GM21367 (cell line): ENCODE data around the gene IFIT2.
"Not testable (repeated sequence)": the region's sequence is repeated elsewhere in the genome, so short reads cannot be mapped to it uniquely, and the experiment has no call there.

Experiments used
- ATAC-seq: cut with Tn5 transposase; IDR thresholded peaks from one replicate; pipeline ENCODE4 v1.9.1; 2021; ENCODE audit not compliant: unreplicated experiment

Gene IFIT2, protein sequence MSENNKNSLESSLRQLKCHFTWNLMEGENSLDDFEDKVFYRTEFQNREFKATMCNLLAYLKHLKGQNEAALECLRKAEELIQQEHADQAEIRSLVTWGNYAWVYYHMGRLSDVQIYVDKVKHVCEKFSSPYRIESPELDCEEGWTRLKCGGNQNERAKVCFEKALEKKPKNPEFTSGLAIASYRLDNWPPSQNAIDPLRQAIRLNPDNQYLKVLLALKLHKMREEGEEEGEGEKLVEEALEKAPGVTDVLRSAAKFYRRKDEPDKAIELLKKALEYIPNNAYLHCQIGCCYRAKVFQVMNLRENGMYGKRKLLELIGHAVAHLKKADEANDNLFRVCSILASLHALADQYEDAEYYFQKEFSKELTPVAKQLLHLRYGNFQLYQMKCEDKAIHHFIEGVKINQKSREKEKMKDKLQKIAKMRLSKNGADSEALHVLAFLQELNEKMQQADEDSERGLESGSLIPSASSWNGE

DNA sequence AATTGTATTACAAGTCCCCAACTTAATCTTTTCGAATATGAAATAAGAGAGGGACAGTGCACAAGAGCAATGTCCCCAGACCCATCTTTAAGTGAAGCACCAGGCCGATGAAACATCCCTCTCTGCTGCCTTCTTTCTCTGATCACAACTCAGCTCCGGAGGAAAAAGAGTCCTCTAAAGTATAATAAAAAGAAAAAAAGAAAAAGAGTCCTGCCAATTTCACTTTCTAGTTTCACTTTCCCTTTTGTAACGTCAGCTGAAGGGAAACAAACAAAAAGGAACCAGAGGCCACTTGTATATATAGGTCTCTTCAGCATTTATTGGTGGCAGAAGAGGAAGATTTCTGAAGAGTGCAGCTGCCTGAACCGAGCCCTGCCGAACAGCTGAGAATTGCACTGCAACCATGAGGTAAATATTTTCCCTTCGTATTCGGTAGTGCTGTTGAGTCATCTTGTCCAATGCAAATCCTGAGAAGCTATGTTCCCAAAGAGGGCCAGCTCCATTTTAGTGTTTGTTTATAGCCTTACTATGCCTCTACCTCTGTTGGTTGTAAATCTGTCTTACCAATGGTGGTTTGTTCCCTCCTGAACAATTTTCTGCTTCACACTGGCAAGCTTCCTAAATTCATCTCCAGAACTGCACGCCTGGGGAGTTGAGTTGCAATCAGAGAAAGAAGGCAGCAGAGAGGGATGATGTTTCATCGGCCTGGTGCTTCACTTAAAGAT, at the start of gene IFIT2:
IFIT2 (plus strand) TSS at position 326 of the 725 bp plus-strand sequence; CDS start at position 404, 78 bp downstream.
- ATAC-seq: peak; percentile 68

DNA sequence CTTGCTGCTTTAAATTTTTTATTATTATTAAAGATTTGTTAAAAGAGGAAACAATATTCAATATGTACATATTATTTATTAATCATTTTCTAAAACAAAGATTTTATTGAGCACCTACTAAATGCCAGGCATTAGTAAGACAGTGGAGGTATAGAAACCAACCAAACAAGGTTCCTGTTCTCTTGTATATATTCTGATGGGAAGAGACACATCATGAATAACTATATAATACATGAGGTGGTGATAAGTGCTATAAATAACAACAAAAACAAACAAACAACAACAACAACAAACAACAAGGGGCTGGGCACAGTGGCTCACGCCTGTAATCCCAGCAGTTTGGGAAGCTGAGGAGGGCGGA, 49.6 kb upstream of the IFIT2 start:
- ATAC-seq: no peak

DNA sequence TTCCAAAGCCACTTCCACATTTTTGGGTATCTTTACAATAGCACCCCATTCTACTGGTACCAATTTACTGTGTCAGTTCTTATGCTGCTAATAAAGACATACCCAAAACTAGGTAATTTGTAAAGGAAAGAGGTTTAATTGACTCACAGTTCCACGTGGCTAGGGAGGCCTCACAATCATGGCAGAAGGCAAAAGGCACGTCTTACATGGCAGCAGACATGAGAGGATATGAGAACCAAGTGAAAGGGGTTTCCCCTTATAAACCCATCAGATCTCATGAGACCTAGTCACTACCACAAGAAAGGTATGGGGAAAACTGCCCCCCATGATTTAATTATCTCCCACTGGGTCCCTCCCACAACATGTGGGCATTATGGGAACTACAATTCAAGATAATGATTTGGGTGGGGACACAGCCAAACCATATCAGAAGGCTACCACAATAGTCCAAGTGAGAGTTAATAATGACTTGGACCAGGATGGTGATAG, 46.7 kb upstream of the IFIT2 start:
- ATAC-seq: not testable (repeated sequence)

DNA sequence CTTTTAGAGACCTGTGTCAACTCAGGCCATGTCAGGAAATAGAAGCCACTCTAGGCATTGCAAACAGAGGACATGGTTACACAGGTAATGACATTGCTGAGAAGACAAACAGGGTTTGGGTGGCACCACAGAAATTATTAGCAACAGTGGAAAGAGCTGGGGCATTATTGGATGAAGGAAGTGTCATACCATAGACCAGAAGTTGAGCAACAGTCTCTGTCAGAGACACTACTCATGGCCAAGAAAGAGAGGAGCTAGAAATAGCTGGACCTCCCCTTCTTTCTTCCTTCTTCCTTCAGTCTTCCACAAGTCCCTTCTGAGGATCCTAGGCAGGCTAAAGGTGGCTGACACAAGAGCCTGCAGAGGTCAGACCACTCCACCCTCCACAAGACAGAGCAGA, 46.1 kb upstream of the IFIT2 start:
- no peak for ATAC-seq

DNA sequence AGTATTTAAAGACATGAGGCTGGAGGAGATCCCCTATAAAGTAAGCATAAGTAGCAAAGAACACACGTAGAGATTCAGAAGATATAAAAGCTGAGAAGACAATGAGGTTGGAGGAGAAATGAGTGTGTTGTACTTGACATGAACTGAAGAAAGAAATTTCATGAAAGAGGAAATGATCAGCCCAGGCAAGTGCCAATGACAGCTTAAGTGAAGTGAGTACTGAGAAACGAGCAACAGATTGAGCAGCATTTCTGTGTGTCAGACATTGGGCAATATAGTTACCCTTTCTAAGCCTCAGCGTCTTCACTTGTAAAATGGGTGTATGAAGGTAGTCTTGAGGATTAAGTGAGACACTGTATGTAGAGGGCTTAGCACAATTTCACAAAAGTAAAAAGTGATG, 45.5 kb upstream of the IFIT2 start:
- no peak for ATAC-seq

DNA sequence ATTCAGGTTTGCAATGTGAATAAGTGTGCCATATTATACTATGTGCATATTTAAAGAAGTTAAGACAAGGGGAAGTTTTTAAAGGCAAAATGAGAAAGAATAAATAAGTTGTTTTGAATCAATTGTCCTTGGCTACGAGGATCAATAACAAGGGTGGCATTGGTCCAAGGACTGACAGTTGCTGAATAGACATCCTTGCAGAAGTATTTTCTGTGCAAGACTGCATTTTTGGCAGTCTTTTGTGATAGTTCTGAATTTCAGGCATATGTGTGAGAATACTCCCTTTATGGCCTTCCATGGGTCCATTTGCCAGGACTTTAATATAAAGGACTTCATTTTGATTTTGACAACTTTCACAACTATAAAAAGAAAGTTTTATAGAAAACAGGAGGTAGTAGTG, 44.9 kb upstream of the IFIT2 start:
- no peak for ATAC-seq

DNA sequence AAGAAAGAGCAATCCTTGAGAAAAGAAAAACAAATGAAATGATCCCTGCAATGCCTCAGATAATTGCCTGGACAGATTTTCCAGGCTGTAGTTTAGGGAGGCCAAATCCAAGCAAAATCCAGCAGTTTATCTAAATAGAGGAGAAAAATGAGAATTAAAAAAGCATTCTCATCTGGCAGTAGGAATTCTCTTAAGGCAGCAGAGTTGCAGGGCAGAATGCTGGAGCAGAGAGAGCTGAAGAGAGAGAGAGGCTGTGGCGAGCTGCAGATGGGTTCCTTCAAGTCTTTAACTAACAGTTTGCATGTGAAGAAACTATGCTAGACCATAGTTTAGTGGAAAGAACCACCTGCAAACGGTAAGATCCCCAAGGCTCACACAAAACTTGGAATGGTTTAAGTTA, 44.3 kb upstream of the IFIT2 start:
- ATAC-seq: no peak

DNA sequence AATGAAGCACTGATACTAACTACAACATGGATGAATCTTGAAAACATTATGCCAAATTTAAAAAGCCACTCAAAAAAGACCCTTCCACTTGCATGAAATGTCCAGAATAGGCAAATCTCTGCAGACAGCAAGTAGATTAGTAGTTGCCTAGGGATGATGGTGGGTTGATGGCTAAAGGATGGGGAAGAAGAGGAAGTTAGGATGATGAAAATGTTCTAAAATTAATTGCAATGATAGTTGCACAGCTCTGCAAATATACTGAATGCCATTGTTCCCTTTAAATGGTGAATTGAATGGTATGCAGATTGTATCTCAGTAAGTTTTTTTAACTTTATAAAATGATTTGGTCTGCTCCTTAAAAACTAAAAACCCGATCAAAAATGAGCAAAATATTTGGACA, 43.0 kb upstream of the IFIT2 start:
- no peak for ATAC-seq

DNA sequence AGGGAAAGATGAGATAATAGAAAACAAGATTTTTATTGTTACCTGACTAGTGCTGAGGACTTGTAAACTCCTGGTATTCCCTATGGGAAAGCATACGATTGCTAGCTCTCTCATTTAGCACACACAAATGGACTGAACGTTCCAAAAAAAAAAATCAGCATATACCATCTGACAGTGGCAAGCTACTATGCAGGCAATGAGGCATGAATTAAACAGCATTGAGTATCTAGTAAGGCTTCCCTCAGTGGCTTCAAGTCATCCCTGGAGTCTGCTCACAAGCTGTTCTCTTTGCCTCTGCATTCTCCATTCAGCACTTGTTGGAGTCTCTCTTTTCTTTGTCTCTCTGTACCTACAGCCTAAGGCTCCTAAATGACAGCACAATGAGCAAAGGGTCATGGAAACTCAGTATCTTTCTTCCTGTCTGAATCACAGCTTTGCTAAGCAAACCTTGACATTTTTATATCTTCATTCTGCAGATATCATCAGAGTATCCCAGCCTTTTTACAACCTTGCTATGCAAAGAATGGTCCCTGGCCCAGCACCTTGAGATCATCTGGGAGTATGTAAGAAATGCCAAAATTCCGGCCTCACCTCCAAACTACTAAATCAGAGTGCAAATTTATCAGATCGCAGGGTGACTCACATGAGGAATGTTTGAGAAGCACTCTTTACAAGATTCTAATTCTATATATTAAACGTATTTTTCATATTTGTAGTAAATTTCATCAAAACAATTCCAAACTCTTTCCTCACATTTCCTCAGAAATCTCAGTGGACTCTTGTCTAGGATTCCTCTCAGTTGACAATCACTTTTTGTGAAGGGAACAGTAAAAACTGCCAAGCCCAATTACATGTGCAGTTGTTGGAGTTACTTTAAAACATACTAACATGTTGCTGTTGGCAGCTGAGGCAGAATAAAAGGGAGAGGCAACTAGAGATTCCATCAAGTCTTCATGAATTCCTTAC, 39.5 kb upstream of the IFIT2 start:
- no peak for ATAC-seq

DNA sequence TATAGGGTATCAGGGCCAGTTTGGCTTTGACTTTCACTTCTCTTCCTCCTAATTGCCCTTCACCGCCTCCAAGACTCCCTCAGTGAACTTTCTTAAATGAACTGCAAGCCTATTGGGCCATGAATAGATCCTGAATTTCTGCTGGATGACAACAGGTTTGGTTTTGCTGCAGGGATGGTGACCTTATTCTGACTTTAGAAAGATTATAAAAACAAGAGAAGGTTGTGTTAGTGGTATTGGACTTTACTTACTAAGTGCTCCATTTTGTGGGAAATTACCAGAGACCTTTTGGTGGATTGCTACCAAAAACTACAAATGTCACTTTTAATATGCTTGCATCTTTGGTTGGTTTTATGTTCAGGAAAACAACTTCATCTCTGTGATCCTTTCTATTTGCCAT, 38.8 kb upstream of the IFIT2 start:
- no peak for ATAC-seq

DNA sequence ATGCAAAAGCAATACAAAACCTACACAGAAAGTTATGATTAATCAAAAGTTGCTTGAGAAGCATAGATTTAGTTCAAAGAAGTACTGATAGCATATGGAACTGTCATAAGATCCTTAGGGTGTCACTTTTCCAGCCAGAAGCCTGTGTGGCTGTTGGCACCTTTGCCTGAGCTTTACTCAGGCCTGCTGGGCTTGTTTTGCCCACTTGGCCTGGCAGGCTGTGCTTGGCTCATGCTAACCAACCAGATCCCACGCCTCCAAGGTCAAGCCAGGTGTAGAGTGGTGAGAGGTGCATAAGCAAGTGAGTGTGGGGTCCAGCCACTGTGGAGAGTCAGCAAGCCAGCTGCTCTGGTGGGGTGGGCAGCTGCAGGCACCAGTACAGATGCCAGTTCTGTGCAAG, 38.3 kb upstream of the IFIT2 start:
- ATAC-seq: no peak

DNA sequence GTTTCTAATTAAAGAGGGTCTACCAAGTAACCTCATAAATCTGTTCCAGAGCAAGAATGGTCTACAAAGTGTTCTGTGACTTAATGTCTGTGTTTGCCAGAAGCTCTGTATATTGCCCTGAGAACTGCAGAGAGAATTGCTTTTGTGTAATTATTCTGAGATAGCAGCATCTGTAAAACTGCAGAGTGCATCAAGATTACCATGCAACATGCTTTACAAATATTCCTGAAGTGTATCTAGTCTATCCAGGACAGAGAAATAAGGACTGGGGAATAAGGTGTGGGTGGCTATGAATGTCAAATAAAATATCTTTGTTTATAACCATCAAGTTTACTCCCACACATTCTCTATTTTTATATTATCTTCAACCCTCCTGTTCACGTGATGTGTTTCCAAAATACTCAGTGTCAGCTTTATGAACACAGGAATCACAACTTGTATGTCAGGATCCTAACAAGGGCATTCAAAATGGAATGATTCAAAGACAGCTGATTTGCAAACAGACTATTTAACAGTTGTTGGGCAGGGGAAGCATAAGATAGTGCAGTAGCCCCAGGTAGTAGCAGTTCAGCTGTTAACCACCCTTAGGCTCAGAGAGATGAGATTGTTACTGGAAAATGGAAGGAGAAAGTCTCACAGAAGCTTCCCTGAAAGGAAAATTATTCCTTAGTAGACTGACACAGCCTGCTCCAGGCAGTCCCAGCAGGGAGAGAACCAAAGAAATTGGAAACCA, 35.0 kb upstream of the IFIT2 start:
- no peak for ATAC-seq

DNA sequence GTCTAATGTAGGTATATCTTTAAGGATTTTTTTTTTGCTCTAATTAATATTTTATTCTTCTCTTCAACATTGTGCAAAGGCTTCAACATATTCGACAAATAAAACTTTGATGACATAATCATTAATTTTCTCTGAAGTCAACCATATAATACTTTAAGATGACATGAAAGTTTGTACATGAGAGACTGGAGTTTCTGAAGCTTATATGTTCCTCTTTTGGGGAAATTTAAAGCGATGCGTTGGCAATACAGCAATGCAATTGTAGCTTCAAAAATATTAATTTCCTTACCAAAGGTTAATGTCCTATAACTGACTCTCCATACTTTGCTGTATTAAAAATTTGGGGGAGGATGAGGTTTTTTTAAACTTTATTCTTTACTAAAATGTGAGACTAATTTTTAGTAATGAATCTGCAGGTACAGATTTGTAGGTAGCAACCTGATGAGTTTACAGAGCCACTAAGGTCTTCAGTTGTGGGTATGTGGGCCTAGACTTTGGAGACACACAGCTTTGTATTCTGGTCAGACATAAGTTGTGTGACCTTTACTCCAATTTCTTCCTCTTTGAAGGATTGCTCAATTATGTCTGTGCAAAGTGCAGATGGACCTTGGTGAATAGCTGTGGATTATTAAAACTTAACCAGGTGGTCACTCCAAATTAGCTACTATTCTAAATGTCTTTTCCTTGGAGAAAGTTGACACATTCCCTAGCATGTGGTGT, 32.3 kb upstream of the IFIT2 start:
- no peak for ATAC-seq

DNA sequence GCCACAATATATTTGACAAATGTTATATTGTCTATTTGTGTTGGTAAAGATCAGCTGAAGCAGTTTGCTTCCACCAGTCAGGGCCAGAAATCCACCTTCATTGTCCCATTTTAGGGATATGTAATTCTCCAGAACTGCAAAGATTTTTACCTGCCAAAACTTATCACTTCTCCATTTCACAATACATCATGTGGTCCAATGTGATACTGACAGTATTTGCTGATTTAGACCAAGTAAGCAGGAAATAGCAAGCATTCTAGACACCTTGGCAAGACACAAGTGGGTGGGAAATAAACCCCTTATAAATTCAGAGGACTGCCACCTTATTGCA, 31.7 kb upstream of the IFIT2 start:
- no peak for ATAC-seq

DNA sequence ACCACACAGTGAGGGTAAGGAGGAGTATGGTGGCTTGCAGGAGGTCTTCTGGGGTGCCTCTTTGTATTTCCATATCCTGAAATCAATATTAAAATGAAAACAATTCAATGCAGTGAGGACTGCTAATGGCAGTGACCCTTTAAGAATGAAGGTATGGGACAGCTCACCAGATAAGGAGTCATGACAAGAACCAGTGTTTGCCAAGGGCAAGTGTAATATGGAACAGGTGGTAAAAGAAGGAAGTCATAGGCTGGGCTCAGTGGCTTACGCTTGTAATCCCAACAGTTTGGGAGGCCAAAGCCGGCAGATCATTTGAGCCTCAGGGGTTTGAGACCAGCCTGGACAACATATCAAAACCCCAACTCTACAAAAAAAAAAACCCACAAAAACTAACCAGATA, 30.3 kb upstream of the IFIT2 start:
- ATAC-seq: no peak

DNA sequence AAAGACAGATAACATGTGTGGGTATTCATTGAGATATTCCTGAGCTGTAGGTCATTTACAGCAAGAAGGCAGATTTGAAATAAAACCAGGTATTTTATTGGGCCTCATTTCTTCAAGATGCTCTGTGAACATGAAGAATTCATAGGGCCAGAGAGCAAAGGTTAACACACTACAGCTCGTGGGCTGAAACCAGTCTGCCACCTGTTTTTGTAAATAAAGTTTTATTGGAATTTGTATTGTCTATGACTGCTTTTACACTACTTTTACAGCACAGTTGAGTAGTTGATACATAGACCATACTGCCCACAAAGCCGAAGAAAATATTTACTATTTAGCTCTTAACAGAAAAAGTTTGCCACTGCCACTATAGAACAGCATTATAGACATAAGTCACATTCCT, 28.2 kb upstream of the IFIT2 start:
- ATAC-seq: no peak

DNA sequence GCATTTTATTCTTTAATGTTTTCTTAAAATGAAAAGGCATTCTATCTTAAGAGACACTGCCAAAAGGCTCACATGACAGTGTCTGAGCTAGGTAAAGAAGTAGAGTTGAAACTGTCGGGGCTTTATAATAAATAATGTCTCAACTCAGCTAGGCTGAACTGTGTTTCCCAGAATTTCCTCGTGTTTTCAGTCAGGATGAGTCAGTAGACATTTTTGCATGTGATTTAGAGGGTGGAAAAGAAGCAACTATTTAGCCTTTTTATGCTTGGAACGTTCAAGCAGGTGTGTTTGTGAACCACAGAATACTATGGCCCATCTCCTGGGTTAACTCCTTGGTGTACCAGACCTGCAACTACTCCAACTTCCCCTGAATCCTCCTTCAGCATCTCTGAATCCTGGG, 26.9 kb upstream of the IFIT2 start:
- no peak for ATAC-seq

DNA sequence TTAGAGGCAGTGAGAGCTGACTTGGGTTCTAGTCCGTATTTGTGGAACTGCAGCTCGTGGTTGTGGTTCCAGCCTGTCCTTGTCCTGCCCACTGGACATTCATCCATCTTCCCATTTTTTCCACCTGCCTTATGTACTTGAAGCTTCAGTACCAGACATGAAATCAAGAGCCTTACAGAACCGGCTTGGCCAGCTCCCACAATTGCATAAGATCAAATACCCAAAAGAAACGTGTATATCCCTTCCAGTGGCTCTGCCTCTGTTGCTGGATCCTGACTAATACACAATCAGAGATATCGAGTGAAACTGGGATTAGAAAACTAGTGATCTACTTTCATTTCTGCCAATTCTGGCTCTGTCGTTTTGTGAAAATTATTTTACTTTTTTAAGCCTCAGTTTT, 26.5 kb upstream of the IFIT2 start:
- ATAC-seq: no peak

DNA sequence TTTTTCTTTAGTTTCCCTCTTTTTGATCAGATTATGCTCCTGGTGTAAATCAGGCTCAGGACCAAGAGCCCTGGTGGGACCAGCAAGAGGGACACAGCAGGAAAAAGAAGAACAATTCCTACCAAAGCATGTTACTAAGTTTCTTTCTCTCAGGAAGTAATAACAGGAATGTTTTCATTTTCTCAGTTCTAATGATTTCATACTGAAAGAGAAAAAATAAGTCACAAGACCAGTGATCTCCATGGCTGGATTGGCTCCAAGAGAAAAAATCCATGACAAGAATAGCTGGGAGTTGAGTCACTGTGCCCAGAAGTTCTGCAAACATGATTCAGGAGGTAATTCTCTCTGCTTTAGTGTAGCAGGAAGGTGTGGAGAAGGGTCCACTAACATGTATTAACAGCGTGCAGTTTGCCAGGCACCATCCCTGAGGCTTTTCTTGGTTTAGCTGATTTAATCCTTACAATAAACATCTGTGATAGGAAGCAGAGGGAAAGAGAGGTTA, 23.8 kb upstream of the IFIT2 start:
- no peak for ATAC-seq

DNA sequence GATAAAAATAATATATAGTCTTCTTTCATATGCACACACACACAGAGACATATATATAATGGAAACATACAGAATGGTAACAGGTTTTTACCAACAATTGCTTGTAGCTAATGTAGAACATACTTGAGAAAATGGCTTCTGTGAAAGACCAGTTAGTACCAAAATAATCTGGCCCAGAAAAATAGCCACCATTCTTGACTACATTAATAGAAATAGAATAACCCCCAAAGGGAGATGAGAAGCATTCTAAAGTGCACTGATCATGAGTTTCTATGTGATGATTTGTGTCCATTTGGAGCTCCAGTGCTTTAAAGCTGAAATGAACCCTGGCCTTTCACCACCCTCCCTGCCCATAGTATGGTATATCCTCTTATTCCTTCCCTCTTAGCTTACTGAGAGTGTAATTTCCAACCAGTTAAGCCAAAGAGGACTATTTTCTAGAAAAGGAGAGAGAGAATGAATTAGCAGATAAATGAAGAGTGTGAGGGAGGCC, 22.9 kb upstream of the IFIT2 start:
- ATAC-seq: no peak
